ENCODE results near the gene CHODL.

The CHODL gene

DNA sequence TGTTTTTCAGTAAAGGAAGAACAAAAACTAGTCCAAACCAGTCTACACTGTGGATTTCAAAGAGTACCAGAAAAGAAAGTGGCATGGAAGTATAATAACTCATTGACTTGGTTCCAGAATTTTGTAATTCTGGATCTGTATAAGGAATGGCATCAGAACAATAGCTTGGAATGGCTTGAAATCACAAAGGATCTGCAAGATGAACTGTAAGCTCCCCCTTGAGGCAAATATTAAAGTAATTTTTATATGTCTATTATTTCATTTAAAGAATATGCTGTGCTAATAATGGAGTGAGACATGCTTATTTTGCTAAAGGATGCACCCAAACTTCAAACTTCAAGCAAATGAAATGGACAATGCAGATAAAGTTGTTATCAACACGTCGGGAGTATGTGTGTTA is 21.3 kb downstream of the CHODL start:
- POLR2A ChIA-PET, result no interaction called here
- H3K4me1 ChIP-seq (ENCODE audit: control insufficient read depth, insufficient read depth, low read length), result no peaks in the 10 kb centered on the region
- no peak for TF ChIP-seq ZNF433 (tag by site-specific recombination; IDR thresholded peaks at IDR 0.05; ENCODE audit: low read depth)
- TF ChIP-seq GLIS1 (tag by site-specific recombination; IDR thresholded peaks at IDR 0.05), result no peak
- no peak for TF ChIP-seq ZNF610 (tag by site-specific recombination; IDR thresholded peaks at IDR 0.05; ENCODE audit: borderline replicate concordance)
- TF ChIP-seq ZNF777 (tag by site-specific recombination; IDR thresholded peaks at IDR 0.05; ENCODE audit: borderline replicate concordance), result no peak
- no peaks in the 10 kb centered on the region for H3K9me3 ChIP-seq (ENCODE audit: control insufficient read depth, insufficient read depth, low read depth, low read length)
- no peak overlapping the region for H3K27ac ChIP-seq (ENCODE audit: extremely low read depth, low read depth, low read length)
- CTCF ChIA-PET, result interaction anchor here (1.5 kb wide), 1 partner anchor 16 kb away, joined by 6 read pairs; no protein-coding TSS in a partner anchor
- H3K36me3 ChIP-seq (ENCODE audit: control insufficient read depth in 2 of 2, insufficient read depth in 1 of 2, low read length in 2 of 2), result no peaks in the 10 kb centered on the region
- no peak overlapping the region for H3K4me3 ChIP-seq (ENCODE audit: low read depth, low read length)

DNA sequence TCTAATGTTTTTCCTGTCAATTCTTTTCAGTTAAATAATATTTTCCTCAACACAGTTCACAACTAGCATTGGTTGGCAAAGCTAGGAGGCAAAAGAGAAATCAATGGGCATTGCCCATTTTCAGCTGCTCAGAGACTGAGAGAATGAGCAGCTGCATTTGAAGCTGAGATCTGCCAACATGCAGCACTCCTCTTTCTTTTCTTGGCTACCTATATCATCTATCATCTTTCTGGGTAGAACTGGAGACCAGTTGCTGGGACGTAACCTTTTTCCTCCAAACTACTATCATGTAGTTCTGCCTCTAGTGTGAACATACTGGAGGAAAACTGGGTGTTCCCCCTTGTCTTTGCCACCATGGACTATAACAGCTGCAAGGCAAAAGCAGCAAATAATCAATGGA is 22.9 kb downstream of the CHODL start:
- ChIA-PET POLR2A (no interaction called here), CTCF (interaction anchor here (0.7 kb wide), 1 partner anchor 12 kb away, joined by 3 read pairs; no protein-coding TSS in a partner anchor)

DNA sequence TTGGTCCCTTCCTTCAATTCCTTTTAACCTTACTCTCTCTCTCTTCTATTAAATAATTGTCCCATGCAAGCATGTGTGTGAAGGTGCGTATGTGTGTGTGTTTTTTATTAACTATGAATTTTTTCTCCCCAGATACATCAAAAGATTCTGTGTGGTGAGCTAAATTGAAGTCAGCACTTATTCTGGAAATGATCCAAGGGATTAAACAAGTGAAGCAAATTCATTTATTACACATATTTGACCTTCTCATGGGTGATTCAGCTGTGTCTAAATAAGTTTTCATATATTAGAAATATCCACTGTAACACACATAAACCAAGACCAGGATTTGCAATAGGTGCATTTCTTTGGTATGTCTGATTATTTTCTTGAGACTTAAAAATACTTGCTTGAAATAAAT is 24.3 kb downstream of the CHODL start:
- TF ChIP-seq ZNF423 (tag by site-specific recombination; IDR thresholded peaks at IDR 0.05) (no peak), ZNF654 (tag by site-specific recombination; IDR thresholded peaks at IDR 0.05; ENCODE audit: low read depth) (no peak), GLIS1 (tag by site-specific recombination; IDR thresholded peaks at IDR 0.05) (no peak), ZNF777 (tag by site-specific recombination; IDR thresholded peaks at IDR 0.05; ENCODE audit: borderline replicate concordance) (no peak), ZNF658 (tag by site-specific recombination; IDR thresholded peaks at IDR 0.05) (no peak), ZXDB (tag by site-specific recombination; IDR thresholded peaks at IDR 0.05) (no peak), ZNF664 (tag by site-specific recombination; IDR thresholded peaks at IDR 0.05) (no peak), ZNF157 (tag by site-specific recombination; IDR thresholded peaks at IDR 0.05) (no peak), ZNF221 (tag by site-specific recombination; IDR thresholded peaks at IDR 0.05; ENCODE audit: borderline replicate concordance) (no peak)
- TF ChIP-seq, protein P1, sequence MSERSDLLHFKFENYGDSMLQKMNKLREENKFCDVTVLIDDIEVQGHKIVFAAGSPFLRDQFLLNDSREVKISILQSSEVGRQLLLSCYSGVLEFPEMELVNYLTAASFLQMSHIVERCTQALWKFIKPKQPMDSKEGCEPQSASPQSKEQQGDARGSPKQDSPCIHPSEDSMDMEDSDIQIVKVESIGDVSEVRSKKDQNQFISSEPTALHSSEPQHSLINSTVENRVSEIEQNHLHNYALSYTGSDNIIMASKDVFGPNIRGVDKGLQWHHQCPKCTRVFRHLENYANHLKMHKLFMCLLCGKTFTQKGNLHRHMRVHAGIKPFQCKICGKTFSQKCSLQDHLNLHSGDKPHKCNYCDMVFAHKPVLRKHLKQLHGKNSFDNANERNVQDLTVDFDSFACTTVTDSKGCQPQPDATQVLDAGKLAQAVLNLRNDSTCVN (tag by site-specific recombination; optimal IDR thresholded peaks at IDR 0.05), result no peak
- no peaks in the 10 kb centered on the region for H3K4me1 ChIP-seq (ENCODE audit: control insufficient read depth, insufficient read depth, low read length)
- no peak overlapping the region for H3K4me3 ChIP-seq (ENCODE audit: low read depth, low read length)
- no peaks in the 10 kb centered on the region for H3K9me3 ChIP-seq (ENCODE audit: control insufficient read depth, insufficient read depth, low read depth, low read length)
- CTCF ChIA-PET, result no interaction called here
- POLR2A ChIA-PET, result no interaction called here
- no peaks in the 10 kb centered on the region for H3K36me3 ChIP-seq (ENCODE audit: control insufficient read depth in 2 of 2, insufficient read depth in 1 of 2, low read length in 2 of 2)
- H3K27ac ChIP-seq (ENCODE audit: extremely low read depth, low read depth, low read length), result no peak overlapping the region

More for the DNA sequence above, 22.9 kb downstream of the CHODL start:
- Histone ChIP-seq H3K27ac (ENCODE audit: extremely low read depth, low read depth, low read length) (no peak overlapping the region), H3K9me3 (ENCODE audit: control insufficient read depth, insufficient read depth, low read depth, low read length) (no peaks in the 10 kb centered on the region), H3K4me1 (ENCODE audit: control insufficient read depth, insufficient read depth, low read length) (no peaks in the 10 kb centered on the region), H3K4me3 (ENCODE audit: low read depth, low read length) (no peak overlapping the region), H3K36me3 (ENCODE audit: control insufficient read depth in 2 of 2, insufficient read depth in 1 of 2, low read length in 2 of 2) (no peaks in the 10 kb centered on the region)
- TF ChIP-seq, protein P2, sequence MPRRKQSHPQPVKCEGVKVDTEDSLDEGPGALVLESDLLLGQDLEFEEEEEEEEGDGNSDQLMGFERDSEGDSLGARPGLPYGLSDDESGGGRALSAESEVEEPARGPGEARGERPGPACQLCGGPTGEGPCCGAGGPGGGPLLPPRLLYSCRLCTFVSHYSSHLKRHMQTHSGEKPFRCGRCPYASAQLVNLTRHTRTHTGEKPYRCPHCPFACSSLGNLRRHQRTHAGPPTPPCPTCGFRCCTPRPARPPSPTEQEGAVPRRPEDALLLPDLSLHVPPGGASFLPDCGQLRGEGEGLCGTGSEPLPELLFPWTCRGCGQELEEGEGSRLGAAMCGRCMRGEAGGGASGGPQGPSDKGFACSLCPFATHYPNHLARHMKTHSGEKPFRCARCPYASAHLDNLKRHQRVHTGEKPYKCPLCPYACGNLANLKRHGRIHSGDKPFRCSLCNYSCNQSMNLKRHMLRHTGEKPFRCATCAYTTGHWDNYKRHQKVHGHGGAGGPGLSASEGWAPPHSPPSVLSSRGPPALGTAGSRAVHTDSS (tag by site-specific recombination; IDR thresholded peaks at IDR 0.05), result no peak
- TF ChIP-seq ZNF223 (tag by site-specific recombination; IDR thresholded peaks at IDR 0.05) (no peak), KLF7 (tag by site-specific recombination; IDR thresholded peaks at IDR 0.05; ENCODE audit: borderline replicate concordance) (no peak), ZNF169 (tag by site-specific recombination; IDR thresholded peaks at IDR 0.05) (no peak)
- TF ChIP-seq, protein P3, sequence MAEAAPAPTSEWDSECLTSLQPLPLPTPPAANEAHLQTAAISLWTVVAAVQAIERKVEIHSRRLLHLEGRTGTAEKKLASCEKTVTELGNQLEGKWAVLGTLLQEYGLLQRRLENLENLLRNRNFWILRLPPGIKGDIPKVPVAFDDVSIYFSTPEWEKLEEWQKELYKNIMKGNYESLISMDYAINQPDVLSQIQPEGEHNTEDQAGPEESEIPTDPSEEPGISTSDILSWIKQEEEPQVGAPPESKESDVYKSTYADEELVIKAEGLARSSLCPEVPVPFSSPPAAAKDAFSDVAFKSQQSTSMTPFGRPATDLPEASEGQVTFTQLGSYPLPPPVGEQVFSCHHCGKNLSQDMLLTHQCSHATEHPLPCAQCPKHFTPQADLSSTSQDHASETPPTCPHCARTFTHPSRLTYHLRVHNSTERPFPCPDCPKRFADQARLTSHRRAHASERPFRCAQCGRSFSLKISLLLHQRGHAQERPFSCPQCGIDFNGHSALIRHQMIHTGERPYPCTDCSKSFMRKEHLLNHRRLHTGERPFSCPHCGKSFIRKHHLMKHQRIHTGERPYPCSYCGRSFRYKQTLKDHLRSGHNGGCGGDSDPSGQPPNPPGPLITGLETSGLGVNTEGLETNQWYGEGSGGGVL (tag by site-specific recombination; IDR thresholded peaks at IDR 0.05), result no peak

Data from HEK293 (cell line).